Kidney (tissue), 14 donors: ENCODE measurements around the gene RNF181. TPM values are rescaled to one million over a fixed set of nuclear protein-coding genes. Genes with fewer than 3 reads are reported as not detected.

ENCODE experiments used
- DNase-seq, 5 donors: peaks; one replicate each; pipeline ENCODE4 v3.0.0-alpha.2; 2013 to 2020
- FAIRE-seq: peaks from 2 replicates; lab custom pipeline; 2012; peaks lifted over from hg19 to GRCh38; lab: Jason Lieb, UNC
- H3K27ac ChIP-seq, 2 donors: one replicate each; pipeline ENCODE4 v1.7.0; 2013; ENCODE audit warnings: low read depth in 2 of 2, low read length in 2 of 2, inconsistent platforms in 1 of 2
- H3K27me3 ChIP-seq: one replicate; pipeline ENCODE4 v1.7.1; 2013; ENCODE audit warnings: low read length, inconsistent platforms; ENCODE audit not compliant: control insufficient read depth, insufficient read depth
- H3K36me3 ChIP-seq, 3 donors: one replicate each; pipeline versions ENCODE4 v1.7.0 to v1.7.1; 2013; ENCODE audit warnings: low read length in 3 of 3, control low read depth in 1 of 3, inconsistent platforms in 1 of 3; ENCODE audit not compliant: insufficient read depth in 3 of 3, control insufficient read depth in 2 of 3
- H3K4me1 ChIP-seq, 3 donors: one replicate each; pipeline versions ENCODE4 v1.7.0 to v1.7.1; 2013; ENCODE audit warnings: low read length in 3 of 3, inconsistent platforms in 1 of 3, low read depth in 1 of 3; ENCODE audit not compliant: control insufficient read depth in 2 of 3, insufficient read depth in 2 of 3
- H3K4me3 ChIP-seq, 3 donors: one replicate each; pipeline versions ENCODE4 v1.7.0 to v1.8.1; 2013; ENCODE audit warnings: low read length in 3 of 3, control low read depth in 1 of 3, inconsistent platforms in 1 of 3
- H3K9ac ChIP-seq, 3 donors: one replicate each; pipeline versions ENCODE4 v1.7.0 to v1.7.1; 2013; ENCODE audit warnings: low read length in 3 of 3, control low read depth in 1 of 3, inconsistent platforms in 1 of 3
- H3K9me3 ChIP-seq, 3 donors: one replicate each; pipeline versions ENCODE4 v1.7.0 to v1.7.1; 2013; ENCODE audit warnings: low read length in 3 of 3, control low read depth in 1 of 3, inconsistent platforms in 1 of 3; ENCODE audit not compliant: control insufficient read depth in 2 of 3, insufficient read depth in 1 of 3
- intact Hi-C: fragments of 100-400 bp; cut with DNase I; formaldehyde crosslinking; loops from one replicate; pipeline ENCODE4 v1.11.1; 2022
- polyA plus RNA-seq: library from polyadenylated mRNA; stranded (reverse); fragments of 350-450 nt; fragmentation: Illumina TruSeq; extraction: RNeasy Lipid Tissue Mini Kit (QIAGEN cat#74804); gene quantifications from one replicate; pipeline ENCODE4 v1.2.3, GENCODE V29; 2014; ENCODE audit warnings: low read depth, low replicate concordance; ENCODE audit not compliant: insufficient read depth
- total RNA-seq: library from RNA; stranded (reverse); fragmentation: NEBNext Ultra II Directional; extraction: Animal tissue kit (Norgen Biotek cat#: 25700); gene quantifications from one replicate; pipeline ENCODE4 v1.2.1, GENCODE V29; 2021
- TF ChIP-seq, protein P1 (sequence below): IDR thresholded peaks from 3 replicates; pipeline ENCODE4 v1.5.1; 2012; ENCODE audit warnings: mild to moderate bottlenecking, moderate library complexity, borderline replicate concordance; ENCODE audit not compliant: insufficient read depth; ENCODE audit errors: extremely low read depth
- donor health status: control.
- donor health status: control.
- donor health status: control.
- donor health status: control.
- donor health status: control.
- donor health status: DM: yes; HTN: yes; CAD: no.
- donor health status: Normal renal cell carcinoma (clear cell type).

Gene RNF181
- total and polyA plus RNA-seq, 2 donors from 2014 or later: 89.9 to 407 TPM

GRCh38 chr2:85578243-85579180 lies 17.0 kb upstream of the RNF181 start:
- Histone ChIP-seq H3K4me1 (peaks cover 0 to 24% (median 20%) of the 10 kb centered on the region in 3 donors), H3K9ac (peak overlapping the region in 2 of 3 donors; percentile 71 to 73), H3K9me3 (no peaks in the 10 kb centered on the region), H3K36me3 (peaks cover 0 to 8% (median under 1%) of the 10 kb centered on the region in 3 donors), H3K4me3 (peak overlapping the region; percentile 31 to 80 (median 65)), H3K27ac (peak overlapping the region; percentile 85 to 94), H3K27me3 (no peaks in the 10 kb centered on the region)
- peak in 3 of 5 donors; percentile 25 to 85 (median 47) for DNase-seq
- TF ChIP-seq, protein P1, sequence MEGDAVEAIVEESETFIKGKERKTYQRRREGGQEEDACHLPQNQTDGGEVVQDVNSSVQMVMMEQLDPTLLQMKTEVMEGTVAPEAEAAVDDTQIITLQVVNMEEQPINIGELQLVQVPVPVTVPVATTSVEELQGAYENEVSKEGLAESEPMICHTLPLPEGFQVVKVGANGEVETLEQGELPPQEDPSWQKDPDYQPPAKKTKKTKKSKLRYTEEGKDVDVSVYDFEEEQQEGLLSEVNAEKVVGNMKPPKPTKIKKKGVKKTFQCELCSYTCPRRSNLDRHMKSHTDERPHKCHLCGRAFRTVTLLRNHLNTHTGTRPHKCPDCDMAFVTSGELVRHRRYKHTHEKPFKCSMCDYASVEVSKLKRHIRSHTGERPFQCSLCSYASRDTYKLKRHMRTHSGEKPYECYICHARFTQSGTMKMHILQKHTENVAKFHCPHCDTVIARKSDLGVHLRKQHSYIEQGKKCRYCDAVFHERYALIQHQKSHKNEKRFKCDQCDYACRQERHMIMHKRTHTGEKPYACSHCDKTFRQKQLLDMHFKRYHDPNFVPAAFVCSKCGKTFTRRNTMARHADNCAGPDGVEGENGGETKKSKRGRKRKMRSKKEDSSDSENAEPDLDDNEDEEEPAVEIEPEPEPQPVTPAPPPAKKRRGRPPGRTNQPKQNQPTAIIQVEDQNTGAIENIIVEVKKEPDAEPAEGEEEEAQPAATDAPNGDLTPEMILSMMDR: no peak
- intact Hi-C loops: no loop called here
- no peak for FAIRE-seq

DNA sequence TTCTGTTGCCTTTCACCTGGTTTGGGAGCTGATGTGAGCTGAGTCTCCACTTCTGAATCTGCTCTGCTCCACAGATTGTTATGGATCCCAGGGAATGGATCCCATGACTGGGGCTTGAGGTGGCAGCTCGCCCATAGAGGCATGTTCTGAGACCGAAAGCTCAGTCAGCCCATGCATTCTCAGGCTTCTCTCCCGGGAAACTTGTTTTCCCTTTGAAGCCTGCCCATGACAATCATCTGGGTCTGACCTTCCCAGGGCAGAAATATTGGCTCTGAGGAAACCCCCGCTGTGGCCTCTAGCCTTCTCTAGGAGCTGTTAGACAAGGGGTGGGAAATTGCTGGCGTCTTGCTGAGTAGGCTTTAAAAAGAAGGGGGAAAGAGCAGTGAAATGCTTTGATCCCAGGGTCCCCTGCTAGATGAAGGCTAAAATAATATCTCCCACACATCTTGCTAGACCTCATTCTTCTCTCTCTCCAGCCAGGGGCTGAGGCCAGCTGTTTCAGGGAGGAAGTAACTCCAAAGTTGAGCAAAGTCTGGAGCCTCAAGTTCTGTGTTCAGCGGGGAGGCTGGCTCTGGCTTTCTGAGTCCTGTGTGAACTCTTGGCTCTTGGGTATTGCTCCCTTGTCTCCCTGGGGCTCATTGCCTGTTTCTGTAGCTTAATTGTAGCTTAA lies 16.1 kb upstream of the RNF181 start:
- TF ChIP-seq, protein P1: no peak
- intact Hi-C loops: no loop called here

DNA sequence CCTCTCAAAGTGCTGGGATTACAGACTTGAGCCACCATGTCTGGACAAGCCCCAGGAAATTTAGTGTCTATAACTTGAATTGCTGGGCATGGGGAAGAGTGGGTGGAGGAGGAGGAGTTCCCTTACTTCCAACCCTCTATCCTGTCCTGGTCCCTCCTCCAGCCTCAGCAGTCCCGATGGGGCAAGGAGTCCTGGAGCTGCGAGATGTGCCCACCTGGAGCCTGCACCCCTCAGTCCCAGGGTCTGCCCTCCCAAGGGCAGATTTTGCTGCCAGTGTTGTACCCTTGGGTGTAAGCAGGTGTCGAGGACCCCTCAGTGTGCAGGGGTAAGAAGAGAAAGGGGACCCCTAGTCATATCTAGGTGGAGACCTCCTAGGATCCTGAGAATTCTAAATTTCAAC lies 15.3 kb upstream of the RNF181 start:
- TF ChIP-seq, protein P1: no peak
- DNase-seq: no peak
- intact Hi-C loops: no loop called here
- peaks cover 0 to 8% (median 2%) of the 10 kb centered on the region in 3 donors for H3K36me3 ChIP-seq
- peaks cover 0 to 33% (median 20%) of the 10 kb centered on the region in 3 donors for H3K4me1 ChIP-seq
- H3K27ac ChIP-seq: no peak overlapping the region
- H3K4me3 ChIP-seq: no peak overlapping the region
- no peak for FAIRE-seq
- no peaks in the 10 kb centered on the region for H3K9me3 ChIP-seq
- no peak overlapping the region for H3K9ac ChIP-seq
- no peaks in the 10 kb centered on the region for H3K27me3 ChIP-seq

More for the DNA sequence above, 16.1 kb upstream of the RNF181 start:
- H3K4me3 ChIP-seq: peak overlapping the region; percentile 11 to 80 (median 65)
- H3K27ac ChIP-seq: peak overlapping the region; percentile 85 to 94
- H3K36me3 ChIP-seq: peaks cover 0 to 8% (median 2%) of the 10 kb centered on the region in 3 donors
- peak overlapping the region in 2 of 3 donors; percentile 41 to 71 for H3K9ac ChIP-seq
- no peak for FAIRE-seq
- H3K9me3 ChIP-seq: no peaks in the 10 kb centered on the region
- no peaks in the 10 kb centered on the region for H3K27me3 ChIP-seq
- peaks cover 0 to 29% (median 20%) of the 10 kb centered on the region in 3 donors for H3K4me1 ChIP-seq
- peak in 2 of 5 donors; percentile 57 to 72 for DNase-seq
